Astrocyte (in vitro differentiated cells and primary cell): ENCODE measurements around the gene NANOGP8. TPM values are rescaled to one million over a fixed set of nuclear protein-coding genes. Genes with fewer than 3 reads are reported as not detected.

ENCODE experiments used
- DNase-seq: peaks from one replicate; pipeline ENCODE4 v3.0.0-alpha.2; 2010; ENCODE audit warnings: low read depth
- FAIRE-seq: peaks from 2 replicates; lab custom pipeline; 2011; peaks lifted over from hg19 to GRCh38; lab: Jason Lieb, UNC
- H2AFZ ChIP-seq: 2 replicates; pipeline ENCODE4 v1.6.0; 2012; ENCODE audit warnings: low read depth, low read length, inconsistent platforms
- H3K27ac ChIP-seq: 2 replicates; pipeline ENCODE4 v1.5.1; 2011; ENCODE audit warnings: low read depth, low read length, inconsistent platforms
- H3K27me3 ChIP-seq: 2 replicates; pipeline ENCODE4 v1.6.0; 2011; ENCODE audit warnings: low read length, inconsistent platforms; ENCODE audit not compliant: insufficient read depth
- H3K36me3 ChIP-seq: 2 replicates; pipeline ENCODE4 v1.5.1; 2011; ENCODE audit warnings: low read length, inconsistent platforms; ENCODE audit not compliant: insufficient read depth
- H3K4me1 ChIP-seq: 2 replicates; pipeline ENCODE4 v1.5.1; 2011; ENCODE audit warnings: low read length, inconsistent platforms; ENCODE audit not compliant: insufficient read depth
- H3K4me2 ChIP-seq: 2 replicates; pipeline ENCODE4 v1.6.0; 2012; ENCODE audit warnings: low read length, inconsistent platforms
- H3K4me3 ChIP-seq: 2 replicates; pipeline ENCODE4 v1.5.1; 2011; ENCODE audit warnings: low read depth, mild to moderate bottlenecking, low read length, inconsistent platforms; ENCODE audit not compliant: insufficient read depth
- H3K79me2 ChIP-seq: 2 replicates; pipeline ENCODE4 v1.6.0; 2012; ENCODE audit warnings: mild to moderate bottlenecking, low read length, inconsistent platforms; ENCODE audit not compliant: insufficient read depth
- H3K9ac ChIP-seq: 2 replicates; pipeline ENCODE4 v1.6.0; 2012; ENCODE audit warnings: mild to moderate bottlenecking, low read length, inconsistent platforms
- H3K9me3 ChIP-seq: 2 replicates; pipeline ENCODE4 v1.5.1; 2012; ENCODE audit warnings: low read depth, mild to moderate bottlenecking, low read length, inconsistent platforms; ENCODE audit not compliant: insufficient read depth
- H4K20me1 ChIP-seq: 2 replicates; pipeline ENCODE4 v1.6.0; 2012; ENCODE audit warnings: low read length, inconsistent platforms; ENCODE audit not compliant: insufficient read depth
- H3K27ac Mint-ChIP-seq: one replicate; pipeline ENCODE4 v1.8.0; 2021; ENCODE audit warnings: mild to moderate bottlenecking, mixed read lengths; ENCODE audit not compliant: unreplicated experiment
- H3K27me3 Mint-ChIP-seq: one replicate; pipeline ENCODE4 v1.8.0; 2021; ENCODE audit warnings: low read depth, mixed read lengths; ENCODE audit not compliant: unreplicated experiment
- H3K36me3 Mint-ChIP-seq: one replicate; pipeline ENCODE4 v1.8.0; 2021; ENCODE audit warnings: low read depth, mixed read lengths; ENCODE audit not compliant: unreplicated experiment
- H3K4me1 Mint-ChIP-seq: one replicate; pipeline ENCODE4 v1.8.0; 2021; ENCODE audit warnings: low read depth, mixed read lengths; ENCODE audit not compliant: unreplicated experiment
- H3K4me3 Mint-ChIP-seq: one replicate; pipeline ENCODE4 v1.8.0; 2021; ENCODE audit warnings: mild to moderate bottlenecking, moderate library complexity, mixed read lengths; ENCODE audit not compliant: unreplicated experiment
- H3K9me3 Mint-ChIP-seq: one replicate; pipeline ENCODE4 v1.8.0; 2021; ENCODE audit warnings: mild to moderate bottlenecking, mixed read lengths; ENCODE audit not compliant: unreplicated experiment
- CTCF ChIP-seq: IDR thresholded peaks from 2 replicates; pipeline ENCODE4 v1.5.1; 2011; ENCODE audit warnings: low read depth, mild to moderate bottlenecking, inconsistent platforms, low read length, moderate library complexity; ENCODE audit not compliant: insufficient read depth
- EZH2 ChIP-seq: IDR thresholded peaks from 2 replicates; pipeline ENCODE4 v1.6.1; 2012; ENCODE audit warnings: mild to moderate bottlenecking, low read length, inconsistent platforms; ENCODE audit not compliant: insufficient read depth
- total RNA-seq: library from RNA; stranded (reverse); gene quantifications from 2 replicates; pipeline ENCODE4 v1.2.1, GENCODE V29; 2021

Gene NANOGP8
- total RNA-seq, 1 donor from 2014 or later, result not detected

- H3K27me3 Mint-ChIP-seq, result peaks cover 3% of the 10 kb centered on the region
- H3K27ac Mint-ChIP-seq, result no peak overlapping the region
- no peaks in the 10 kb centered on the region for H3K36me3 Mint-ChIP-seq
- Histone ChIP-seq H3K79me2 (no peaks in the 10 kb centered on the region), H4K20me1 (no peaks in the 10 kb centered on the region), H3K27me3 (no peaks in the 10 kb centered on the region), H3K9me3 (no peaks in the 10 kb centered on the region), H3K36me3 (no peaks in the 10 kb centered on the region), H3K4me1 (no peaks in the 10 kb centered on the region), H3K4me2 (no peak overlapping the region), H3K9ac (no peak overlapping the region), H2AFZ (no peak overlapping the region), H3K4me3 (no peak overlapping the region), H3K27ac (no peak overlapping the region)
- H3K4me1 Mint-ChIP-seq, result no peaks in the 10 kb centered on the region
- TF ChIP-seq EZH2 (no peak), CTCF (no peak)
- DNase-seq, result no peak
- H3K9me3 Mint-ChIP-seq, result no peaks in the 10 kb centered on the region
- no peak for FAIRE-seq
- H3K4me3 Mint-ChIP-seq, result no peak overlapping the region
Measured at GRCh38 chr15:35102186-35102585, 17.1 kb upstream of the NANOGP8 start.

- Histone ChIP-seq H3K79me2 (no peaks in the 10 kb centered on the region), H3K27ac (no peak overlapping the region), H3K4me3 (no peak overlapping the region), H2AFZ (no peak overlapping the region), H3K36me3 (no peaks in the 10 kb centered on the region), H3K27me3 (no peaks in the 10 kb centered on the region), H3K4me2 (no peak overlapping the region), H3K9me3 (no peaks in the 10 kb centered on the region), H3K9ac (no peak overlapping the region), H4K20me1 (no peaks in the 10 kb centered on the region), H3K4me1 (no peaks in the 10 kb centered on the region)
- Mint-ChIP-seq H3K27me3 (no peaks in the 10 kb centered on the region), H3K4me1 (no peaks in the 10 kb centered on the region), H3K4me3 (no peak overlapping the region), H3K36me3 (no peaks in the 10 kb centered on the region), H3K9me3 (no peaks in the 10 kb centered on the region), H3K27ac (no peak overlapping the region)
- no peak for TF ChIP-seq CTCF
- TF ChIP-seq EZH2, result no peak
- no peak for FAIRE-seq
- no peak for DNase-seq
Measured at GRCh38 chr15:35101335-35101734, 16.2 kb upstream of the NANOGP8 start.

- Histone ChIP-seq H3K27ac (no peak overlapping the region), H3K4me2 (no peak overlapping the region), H3K79me2 (no peaks in the 10 kb centered on the region), H3K4me1 (no peaks in the 10 kb centered on the region), H2AFZ (no peak overlapping the region), H3K36me3 (no peaks in the 10 kb centered on the region), H3K27me3 (no peaks in the 10 kb centered on the region), H3K4me3 (no peak overlapping the region), H3K9ac (no peak overlapping the region), H3K9me3 (no peaks in the 10 kb centered on the region), H4K20me1 (no peaks in the 10 kb centered on the region)
- DNase-seq (no peak), FAIRE-seq (no peak)
- Mint-ChIP-seq H3K27ac (no peak overlapping the region), H3K9me3 (no peaks in the 10 kb centered on the region), H3K4me1 (no peaks in the 10 kb centered on the region), H3K4me3 (no peak overlapping the region), H3K36me3 (no peaks in the 10 kb centered on the region), H3K27me3 (no peaks in the 10 kb centered on the region)
- TF ChIP-seq EZH2 (no peak), CTCF (no peak)
Measured at GRCh38 chr15:35098737-35099136, 13.6 kb upstream of the NANOGP8 start.
